HepG2 (cell line): ENCODE measurements around the gene RHBDD1. TPM values are rescaled to one million over a fixed set of nuclear protein-coding genes. Genes with fewer than 3 reads are reported as not detected.
A peak's percentile ranks its signal among the peaks of the same experiment; 100 is the strongest.

ENCODE experiments used
- BCLAF1 ChIP-seq: fragments of 450-650 bp; IDR thresholded peaks from 2 replicates; pipeline ENCODE4 v1.6.1; 2017; ENCODE audit warnings: mild to moderate bottlenecking
- GPN1 ChIP-seq: sonication (generic); formaldehyde crosslinking; IDR thresholded peaks from 2 replicates; pipeline ENCODE4 v1.5.1; 2020; ENCODE audit warnings: missing genetic modification reagents, borderline replicate concordance
- ISL2 ChIP-seq: sonication (generic); formaldehyde crosslinking; IDR thresholded peaks from 2 replicates; pipeline ENCODE4 v1.5.0; 2020; ENCODE audit warnings: missing genetic modification reagents
- ISX ChIP-seq: sonication (generic); formaldehyde crosslinking; conservative IDR thresholded peaks from 2 replicates; pipeline ENCODE4 v1.5.0; 2020; ENCODE audit warnings: missing genetic modification reagents
- KMT2B ChIP-seq: IDR thresholded peaks from 2 replicates; pipeline ENCODE4 v1.6.1; 2016; ENCODE audit warnings: missing genetic modification reagents, missing compliant biosample characterization
- SNAPC5 ChIP-seq: sonication (generic); formaldehyde crosslinking; IDR thresholded peaks from 2 replicates; pipeline ENCODE4 v1.8.1; 2023; ENCODE audit warnings: mild to moderate bottlenecking, missing genetic modification reagents, borderline replicate concordance
- SSRP1 ChIP-seq: IDR thresholded peaks from 2 replicates; pipeline ENCODE4 v1.6.1; 2016; ENCODE audit warnings: control low read depth
- TFDP1 ChIP-seq: IDR thresholded peaks from 2 replicates; pipeline ENCODE4 v1.6.1; 2016; ENCODE audit warnings: missing compliant biosample characterization, missing genetic modification reagents, borderline replicate concordance
- ZNF275 ChIP-seq: sonication (generic); formaldehyde crosslinking; IDR thresholded peaks from 2 replicates; pipeline ENCODE4 v1.8.0; 2022; ENCODE audit warnings: missing genetic modification reagents, mild to moderate bottlenecking, inconsistent platforms, borderline replicate concordance
- polyA plus RNA-seq, 8 experiments: library from polyadenylated mRNA; depleted of rRNA in 3 of 8; stranded (reverse) in 7 of 8; unstranded in 1 of 8; fragments of >200 nt; fragmentation: Illumina TruSeq in 4 of 8; extraction: Trizol in 4 of 8; gene quantifications; 2 replicates each; pipeline versions ENCODE4 v1.2.1 to v1.2.3, GENCODE V29; 2011 to 2016; ENCODE audit warnings: low read depth in 4 of 8, missing spikeins in 1 of 8, mixed read lengths in 1 of 8; ENCODE audit not compliant: insufficient read depth in 1 of 8
- total RNA-seq, 5 experiments: library from RNA; depleted of rRNA; stranded (reverse); fragments of >200 nt; fragmentation: Illumina TruSeq; extraction: Trizol; gene quantifications; 2 replicates each; pipeline ENCODE4 v1.2.3, GENCODE V29; 2016; ENCODE audit warnings: low read depth in 1 of 5
- TF ChIP-seq, protein P1 (sequence below): IDR thresholded peaks from 2 replicates; pipeline ENCODE4 v1.4.0; 2020; ENCODE audit warnings: mild to moderate bottlenecking, missing genetic modification reagents
- TF ChIP-seq, protein P2 (sequence below): sonication (generic); formaldehyde crosslinking; IDR thresholded peaks from 2 replicates; pipeline ENCODE4 v1.4.0; 2020; ENCODE audit warnings: missing genetic modification reagents
- TF ChIP-seq, protein P3 (sequence below): sonication (generic); formaldehyde crosslinking; IDR thresholded peaks from 2 replicates; pipeline ENCODE4 v1.8.0; 2022; ENCODE audit warnings: missing genetic modification reagents, mild to moderate bottlenecking, borderline replicate concordance
- TF ChIP-seq, protein P4 (sequence below): sonication (generic); formaldehyde crosslinking; IDR thresholded peaks from 2 replicates; pipeline ENCODE4 v1.5.1; 2020; ENCODE audit warnings: missing genetic modification reagents, mild to moderate bottlenecking, borderline replicate concordance

RHBDD1 gene
- total and polyA plus RNA-seq, 2 of the 13 experiments (the other 11 are each of a cell fraction or from before 2014, with no cell fraction given) = 8.2 to 9.5 TPM

GRCh38 chr2:226799976-226800940, 35.6 kb upstream of the RHBDD1 start (continued):
- TF ChIP-seq, protein P1, sequence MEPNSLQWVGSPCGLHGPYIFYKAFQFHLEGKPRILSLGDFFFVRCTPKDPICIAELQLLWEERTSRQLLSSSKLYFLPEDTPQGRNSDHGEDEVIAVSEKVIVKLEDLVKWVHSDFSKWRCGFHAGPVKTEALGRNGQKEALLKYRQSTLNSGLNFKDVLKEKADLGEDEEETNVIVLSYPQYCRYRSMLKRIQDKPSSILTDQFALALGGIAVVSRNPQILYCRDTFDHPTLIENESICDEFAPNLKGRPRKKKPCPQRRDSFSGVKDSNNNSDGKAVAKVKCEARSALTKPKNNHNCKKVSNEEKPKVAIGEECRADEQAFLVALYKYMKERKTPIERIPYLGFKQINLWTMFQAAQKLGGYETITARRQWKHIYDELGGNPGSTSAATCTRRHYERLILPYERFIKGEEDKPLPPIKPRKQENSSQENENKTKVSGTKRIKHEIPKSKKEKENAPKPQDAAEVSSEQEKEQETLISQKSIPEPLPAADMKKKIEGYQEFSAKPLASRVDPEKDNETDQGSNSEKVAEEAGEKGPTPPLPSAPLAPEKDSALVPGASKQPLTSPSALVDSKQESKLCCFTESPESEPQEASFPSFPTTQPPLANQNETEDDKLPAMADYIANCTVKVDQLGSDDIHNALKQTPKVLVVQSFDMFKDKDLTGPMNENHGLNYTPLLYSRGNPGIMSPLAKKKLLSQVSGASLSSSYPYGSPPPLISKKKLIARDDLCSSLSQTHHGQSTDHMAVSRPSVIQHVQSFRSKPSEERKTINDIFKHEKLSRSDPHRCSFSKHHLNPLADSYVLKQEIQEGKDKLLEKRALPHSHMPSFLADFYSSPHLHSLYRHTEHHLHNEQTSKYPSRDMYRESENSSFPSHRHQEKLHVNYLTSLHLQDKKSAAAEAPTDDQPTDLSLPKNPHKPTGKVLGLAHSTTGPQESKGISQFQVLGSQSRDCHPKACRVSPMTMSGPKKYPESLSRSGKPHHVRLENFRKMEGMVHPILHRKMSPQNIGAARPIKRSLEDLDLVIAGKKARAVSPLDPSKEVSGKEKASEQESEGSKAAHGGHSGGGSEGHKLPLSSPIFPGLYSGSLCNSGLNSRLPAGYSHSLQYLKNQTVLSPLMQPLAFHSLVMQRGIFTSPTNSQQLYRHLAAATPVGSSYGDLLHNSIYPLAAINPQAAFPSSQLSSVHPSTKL (CRISPR knock-in tag) = peak; percentile 98
- TF ChIP-seq KMT2B (CRISPR knock-in tag) (0 out of 2 replicates have a peak, but pooled peaks have one; percentile 30), SSRP1 (CRISPR knock-in tag) (no peak), BCLAF1 (no peak), ISL2 (CRISPR knock-in tag) (peak; percentile 99), TFDP1 (CRISPR knock-in tag) (peak; percentile 4; the same call in 1 of the 2 replicates), GPN1 (CRISPR knock-in tag) (no peak), ZNF275 (CRISPR knock-in tag) (no peak), ISX (CRISPR knock-in tag) (no peak), SNAPC5 (CRISPR knock-in tag) (peak; percentile 45; the same call in 1 of the 2 replicates)
- TF ChIP-seq, protein P2, sequence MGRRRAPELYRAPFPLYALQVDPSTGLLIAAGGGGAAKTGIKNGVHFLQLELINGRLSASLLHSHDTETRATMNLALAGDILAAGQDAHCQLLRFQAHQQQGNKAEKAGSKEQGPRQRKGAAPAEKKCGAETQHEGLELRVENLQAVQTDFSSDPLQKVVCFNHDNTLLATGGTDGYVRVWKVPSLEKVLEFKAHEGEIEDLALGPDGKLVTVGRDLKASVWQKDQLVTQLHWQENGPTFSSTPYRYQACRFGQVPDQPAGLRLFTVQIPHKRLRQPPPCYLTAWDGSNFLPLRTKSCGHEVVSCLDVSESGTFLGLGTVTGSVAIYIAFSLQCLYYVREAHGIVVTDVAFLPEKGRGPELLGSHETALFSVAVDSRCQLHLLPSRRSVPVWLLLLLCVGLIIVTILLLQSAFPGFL (CRISPR knock-in tag) = no peak
- TF ChIP-seq, protein P3, sequence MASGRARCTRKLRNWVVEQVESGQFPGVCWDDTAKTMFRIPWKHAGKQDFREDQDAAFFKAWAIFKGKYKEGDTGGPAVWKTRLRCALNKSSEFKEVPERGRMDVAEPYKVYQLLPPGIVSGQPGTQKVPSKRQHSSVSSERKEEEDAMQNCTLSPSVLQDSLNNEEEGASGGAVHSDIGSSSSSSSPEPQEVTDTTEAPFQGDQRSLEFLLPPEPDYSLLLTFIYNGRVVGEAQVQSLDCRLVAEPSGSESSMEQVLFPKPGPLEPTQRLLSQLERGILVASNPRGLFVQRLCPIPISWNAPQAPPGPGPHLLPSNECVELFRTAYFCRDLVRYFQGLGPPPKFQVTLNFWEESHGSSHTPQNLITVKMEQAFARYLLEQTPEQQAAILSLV (CRISPR knock-in tag) = no peak; the same call in 1 of the 2 replicates
- TF ChIP-seq, protein P4, sequence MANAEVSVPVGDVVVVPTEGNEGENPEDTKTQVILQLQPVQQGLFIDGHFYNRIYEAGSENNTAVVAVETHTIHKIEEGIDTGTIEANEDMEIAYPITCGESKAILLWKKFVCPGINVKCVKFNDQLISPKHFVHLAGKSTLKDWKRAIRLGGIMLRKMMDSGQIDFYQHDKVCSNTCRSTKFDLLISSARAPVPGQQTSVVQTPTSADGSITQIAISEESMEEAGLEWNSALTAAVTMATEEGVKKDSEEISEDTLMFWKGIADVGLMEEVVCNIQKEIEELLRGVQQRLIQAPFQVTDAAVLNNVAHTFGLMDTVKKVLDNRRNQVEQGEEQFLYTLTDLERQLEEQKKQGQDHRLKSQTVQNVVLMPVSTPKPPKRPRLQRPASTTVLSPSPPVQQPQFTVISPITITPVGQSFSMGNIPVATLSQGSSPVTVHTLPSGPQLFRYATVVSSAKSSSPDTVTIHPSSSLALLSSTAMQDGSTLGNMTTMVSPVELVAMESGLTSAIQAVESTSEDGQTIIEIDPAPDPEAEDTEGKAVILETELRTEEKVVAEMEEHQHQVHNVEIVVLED (CRISPR knock-in tag) = peak; percentile 70; the same call in 1 of the 2 replicates
